NT2/D1 (cell line): ENCODE results near the gene PMM2.
"Not testable (repeated sequence)": the region's sequence is repeated elsewhere in the genome, so short reads cannot be mapped to it uniquely, and the experiment has no call there.

Source experiments
- SUZ12 ChIP-seq: IDR thresholded peaks from 2 replicates; pipeline ENCODE4 v1.6.1; 2011; ENCODE audit not compliant: insufficient read length, insufficient read depth; ENCODE audit errors: extremely low read depth
- YY1 ChIP-seq: IDR thresholded peaks from 2 replicates; pipeline ENCODE4 v1.6.1; 2011; ENCODE audit not compliant: insufficient read length, insufficient read depth
- ZNF274 ChIP-seq: IDR thresholded peaks from 2 replicates; pipeline ENCODE4 v1.6.1; 2011; ENCODE audit warnings: mild to moderate bottlenecking, low read depth, low read length

- not testable (repeated sequence) for TF ChIP-seq YY1, SUZ12, ZNF274
Observed at GRCh38 chr16:8837594-8837993, 40.0 kb downstream of the PMM2 start.
